ENCODE measurements around the gene HJV.

HJV gene

DNA sequence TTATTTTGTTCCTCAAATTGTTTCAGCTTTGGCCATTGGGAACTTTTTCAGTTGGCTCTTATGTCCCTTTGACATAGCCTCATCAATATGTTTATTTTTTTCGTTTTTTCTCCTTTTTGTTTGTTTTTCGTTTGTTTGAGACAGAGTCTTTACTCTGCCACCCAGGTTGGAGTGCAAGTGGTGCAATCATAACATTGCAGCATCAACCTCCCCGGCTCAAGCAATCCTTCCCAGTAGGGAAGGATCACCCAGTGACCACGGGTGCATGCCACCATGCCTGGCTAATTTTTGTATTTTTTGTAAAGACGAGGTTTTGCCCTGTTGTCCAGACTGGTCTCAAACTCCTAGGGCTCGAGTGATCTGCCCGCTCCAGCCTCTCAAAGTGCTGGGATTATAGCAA, 49.0 kb downstream of the HJV start:
- TF ChIP-seq EP300 (IDR thresholded peaks at IDR 0.05; ENCODE audit: borderline replicate concordance), result no peak
- TF ChIP-seq TCF12 (IDR thresholded peaks at IDR 0.05; ENCODE audit: low read depth), result no peak
- TF ChIP-seq, protein P1, sequence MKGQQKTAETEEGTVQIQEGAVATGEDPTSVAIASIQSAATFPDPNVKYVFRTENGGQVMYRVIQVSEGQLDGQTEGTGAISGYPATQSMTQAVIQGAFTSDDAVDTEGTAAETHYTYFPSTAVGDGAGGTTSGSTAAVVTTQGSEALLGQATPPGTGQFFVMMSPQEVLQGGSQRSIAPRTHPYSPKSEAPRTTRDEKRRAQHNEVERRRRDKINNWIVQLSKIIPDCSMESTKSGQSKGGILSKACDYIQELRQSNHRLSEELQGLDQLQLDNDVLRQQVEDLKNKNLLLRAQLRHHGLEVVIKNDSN (IDR thresholded peaks at IDR 0.05), result no peak
- no peak for TF ChIP-seq CEBPB (IDR thresholded peaks at IDR 0.05)
- TF ChIP-seq ZBTB7A (IDR thresholded peaks at IDR 0.05; ENCODE audit: low read depth), result no peak
- TF ChIP-seq EGR1 (IDR thresholded peaks at IDR 0.05), result no peak
- TF ChIP-seq CREB1 (IDR thresholded peaks at IDR 0.05; ENCODE audit: low read depth), result no peak
- no peak for TF ChIP-seq FOXM1 (IDR thresholded peaks at IDR 0.05; ENCODE audit: borderline replicate concordance, low read depth)
- TF ChIP-seq, protein P2, sequence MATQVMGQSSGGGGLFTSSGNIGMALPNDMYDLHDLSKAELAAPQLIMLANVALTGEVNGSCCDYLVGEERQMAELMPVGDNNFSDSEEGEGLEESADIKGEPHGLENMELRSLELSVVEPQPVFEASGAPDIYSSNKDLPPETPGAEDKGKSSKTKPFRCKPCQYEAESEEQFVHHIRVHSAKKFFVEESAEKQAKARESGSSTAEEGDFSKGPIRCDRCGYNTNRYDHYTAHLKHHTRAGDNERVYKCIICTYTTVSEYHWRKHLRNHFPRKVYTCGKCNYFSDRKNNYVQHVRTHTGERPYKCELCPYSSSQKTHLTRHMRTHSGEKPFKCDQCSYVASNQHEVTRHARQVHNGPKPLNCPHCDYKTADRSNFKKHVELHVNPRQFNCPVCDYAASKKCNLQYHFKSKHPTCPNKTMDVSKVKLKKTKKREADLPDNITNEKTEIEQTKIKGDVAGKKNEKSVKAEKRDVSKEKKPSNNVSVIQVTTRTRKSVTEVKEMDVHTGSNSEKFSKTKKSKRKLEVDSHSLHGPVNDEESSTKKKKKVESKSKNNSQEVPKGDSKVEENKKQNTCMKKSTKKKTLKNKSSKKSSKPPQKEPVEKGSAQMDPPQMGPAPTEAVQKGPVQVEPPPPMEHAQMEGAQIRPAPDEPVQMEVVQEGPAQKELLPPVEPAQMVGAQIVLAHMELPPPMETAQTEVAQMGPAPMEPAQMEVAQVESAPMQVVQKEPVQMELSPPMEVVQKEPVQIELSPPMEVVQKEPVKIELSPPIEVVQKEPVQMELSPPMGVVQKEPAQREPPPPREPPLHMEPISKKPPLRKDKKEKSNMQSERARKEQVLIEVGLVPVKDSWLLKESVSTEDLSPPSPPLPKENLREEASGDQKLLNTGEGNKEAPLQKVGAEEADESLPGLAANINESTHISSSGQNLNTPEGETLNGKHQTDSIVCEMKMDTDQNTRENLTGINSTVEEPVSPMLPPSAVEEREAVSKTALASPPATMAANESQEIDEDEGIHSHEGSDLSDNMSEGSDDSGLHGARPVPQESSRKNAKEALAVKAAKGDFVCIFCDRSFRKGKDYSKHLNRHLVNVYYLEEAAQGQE (IDR thresholded peaks at IDR 0.05; ENCODE audit: low read depth), result no peak
- TF ChIP-seq, protein P3, sequence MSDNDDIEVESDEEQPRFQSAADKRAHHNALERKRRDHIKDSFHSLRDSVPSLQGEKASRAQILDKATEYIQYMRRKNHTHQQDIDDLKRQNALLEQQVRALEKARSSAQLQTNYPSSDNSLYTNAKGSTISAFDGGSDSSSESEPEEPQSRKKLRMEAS (IDR thresholded peaks at IDR 0.05), result no peak
- TF ChIP-seq TAF1 (IDR thresholded peaks at IDR 0.05; ENCODE audit: low read depth), result no peak

All from Ishikawa (cell line).